ENCODE measurements around the gene DPP6. TPM values are rescaled to one million over a fixed set of nuclear protein-coding genes. Genes with fewer than 3 reads are reported as not detected.

The DPP6 gene
- total RNA-seq, 1 experiment from 2014 or later = not detected

DNA sequence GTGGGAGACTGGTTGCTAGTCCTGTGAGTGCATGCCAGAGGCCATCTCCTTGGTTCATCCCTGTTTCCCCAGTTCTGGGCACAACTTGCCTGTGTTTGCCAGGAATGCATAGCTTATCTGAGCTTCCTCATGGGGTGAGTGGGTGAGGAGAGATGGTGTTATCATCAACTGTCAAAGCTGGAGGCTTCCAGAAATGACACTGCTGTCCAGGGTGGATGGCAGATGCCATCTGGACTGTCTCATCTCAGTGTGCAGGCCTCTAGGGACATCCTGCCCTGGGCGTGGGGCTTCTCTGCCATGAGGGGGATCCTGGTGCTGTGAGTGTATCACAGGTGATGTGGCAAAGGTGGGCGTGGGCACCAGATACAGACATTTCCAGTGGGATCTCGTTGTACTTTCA, 328.6 kb downstream of the DPP6 start:
- ATAC-seq (no peak), DNase-seq (ENCODE audit: low read depth, low spot score) (no peak)
- Histone ChIP-seq H3K9me3 (ENCODE audit: control insufficient read depth, insufficient read depth, low read depth, low read length) (no peaks in the 10 kb centered on the region), H3K27ac (ENCODE audit: low read length) (no peak overlapping the region), H3K36me3 (ENCODE audit: control insufficient read depth, insufficient read depth, low read length) (no peaks in the 10 kb centered on the region), H3K4me1 (ENCODE audit: control insufficient read depth, insufficient read depth, low read length) (no peaks in the 10 kb centered on the region), H3K4me3 (ENCODE audit: low read depth in 2 of 2, low read length in 2 of 2) (no peak overlapping the region), H3K27me3 (ENCODE audit: control insufficient read depth, insufficient read depth, low read length) (no peaks in the 10 kb centered on the region)
- POLR2A ChIA-PET = no interaction called here
- CTCF ChIA-PET = no interaction called here
- intact Hi-C loops (cut with micrococcal nuclease; ENCODE audit: unreplicated experiment) (no loop called here), in situ Hi-C loops (cut with HindIII; ENCODE audit: low pct_unique_long_range_greater_than_20kb, low sequenced_read_pairs) (no loop called here)
- TF ChIP-seq, protein P1, sequence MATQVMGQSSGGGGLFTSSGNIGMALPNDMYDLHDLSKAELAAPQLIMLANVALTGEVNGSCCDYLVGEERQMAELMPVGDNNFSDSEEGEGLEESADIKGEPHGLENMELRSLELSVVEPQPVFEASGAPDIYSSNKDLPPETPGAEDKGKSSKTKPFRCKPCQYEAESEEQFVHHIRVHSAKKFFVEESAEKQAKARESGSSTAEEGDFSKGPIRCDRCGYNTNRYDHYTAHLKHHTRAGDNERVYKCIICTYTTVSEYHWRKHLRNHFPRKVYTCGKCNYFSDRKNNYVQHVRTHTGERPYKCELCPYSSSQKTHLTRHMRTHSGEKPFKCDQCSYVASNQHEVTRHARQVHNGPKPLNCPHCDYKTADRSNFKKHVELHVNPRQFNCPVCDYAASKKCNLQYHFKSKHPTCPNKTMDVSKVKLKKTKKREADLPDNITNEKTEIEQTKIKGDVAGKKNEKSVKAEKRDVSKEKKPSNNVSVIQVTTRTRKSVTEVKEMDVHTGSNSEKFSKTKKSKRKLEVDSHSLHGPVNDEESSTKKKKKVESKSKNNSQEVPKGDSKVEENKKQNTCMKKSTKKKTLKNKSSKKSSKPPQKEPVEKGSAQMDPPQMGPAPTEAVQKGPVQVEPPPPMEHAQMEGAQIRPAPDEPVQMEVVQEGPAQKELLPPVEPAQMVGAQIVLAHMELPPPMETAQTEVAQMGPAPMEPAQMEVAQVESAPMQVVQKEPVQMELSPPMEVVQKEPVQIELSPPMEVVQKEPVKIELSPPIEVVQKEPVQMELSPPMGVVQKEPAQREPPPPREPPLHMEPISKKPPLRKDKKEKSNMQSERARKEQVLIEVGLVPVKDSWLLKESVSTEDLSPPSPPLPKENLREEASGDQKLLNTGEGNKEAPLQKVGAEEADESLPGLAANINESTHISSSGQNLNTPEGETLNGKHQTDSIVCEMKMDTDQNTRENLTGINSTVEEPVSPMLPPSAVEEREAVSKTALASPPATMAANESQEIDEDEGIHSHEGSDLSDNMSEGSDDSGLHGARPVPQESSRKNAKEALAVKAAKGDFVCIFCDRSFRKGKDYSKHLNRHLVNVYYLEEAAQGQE (IDR thresholded peaks at IDR 0.05; ENCODE audit: insufficient read depth in 1 of 2, low read depth in 2 of 2, low read length in 1 of 2) = no peak
- TF ChIP-seq, protein P2, sequence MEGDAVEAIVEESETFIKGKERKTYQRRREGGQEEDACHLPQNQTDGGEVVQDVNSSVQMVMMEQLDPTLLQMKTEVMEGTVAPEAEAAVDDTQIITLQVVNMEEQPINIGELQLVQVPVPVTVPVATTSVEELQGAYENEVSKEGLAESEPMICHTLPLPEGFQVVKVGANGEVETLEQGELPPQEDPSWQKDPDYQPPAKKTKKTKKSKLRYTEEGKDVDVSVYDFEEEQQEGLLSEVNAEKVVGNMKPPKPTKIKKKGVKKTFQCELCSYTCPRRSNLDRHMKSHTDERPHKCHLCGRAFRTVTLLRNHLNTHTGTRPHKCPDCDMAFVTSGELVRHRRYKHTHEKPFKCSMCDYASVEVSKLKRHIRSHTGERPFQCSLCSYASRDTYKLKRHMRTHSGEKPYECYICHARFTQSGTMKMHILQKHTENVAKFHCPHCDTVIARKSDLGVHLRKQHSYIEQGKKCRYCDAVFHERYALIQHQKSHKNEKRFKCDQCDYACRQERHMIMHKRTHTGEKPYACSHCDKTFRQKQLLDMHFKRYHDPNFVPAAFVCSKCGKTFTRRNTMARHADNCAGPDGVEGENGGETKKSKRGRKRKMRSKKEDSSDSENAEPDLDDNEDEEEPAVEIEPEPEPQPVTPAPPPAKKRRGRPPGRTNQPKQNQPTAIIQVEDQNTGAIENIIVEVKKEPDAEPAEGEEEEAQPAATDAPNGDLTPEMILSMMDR (IDR thresholded peaks at IDR 0.05) = no peak
- TF ChIP-seq SIN3A (IDR thresholded peaks at IDR 0.05; ENCODE audit: borderline replicate concordance, insufficient read depth, low read depth, low read length) (no peak), POLR2AphosphoS5 (IDR thresholded peaks at IDR 0.05; ENCODE audit: low read depth, low read length) (no peak), TCF7L2 (IDR thresholded peaks at IDR 0.05; ENCODE audit: low read depth, low read length) (no peak)
- no TSS peak for BruUV-seq (replicated peaks)

DNA sequence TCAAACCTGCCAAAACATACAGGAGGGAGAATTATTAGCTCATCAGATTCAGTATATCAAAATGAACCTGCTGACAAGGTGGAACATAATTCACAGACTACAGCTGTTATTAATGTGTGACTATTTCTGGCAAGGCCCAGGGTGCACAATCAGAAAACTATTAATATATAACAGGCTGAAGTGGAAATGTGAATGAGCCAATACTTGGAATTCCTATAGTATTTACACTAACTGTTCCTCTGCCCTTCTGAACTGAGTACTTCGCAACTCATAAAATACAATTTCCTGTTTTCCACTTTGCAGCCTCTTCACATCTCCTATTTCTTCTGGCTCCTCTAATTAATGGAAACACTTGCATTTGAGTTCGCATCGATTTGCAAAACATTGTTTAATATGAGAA, 330.8 kb downstream of the DPP6 start:
- ChIA-PET CTCF (no interaction called here), POLR2A (no interaction called here)
- no peaks in the 10 kb centered on the region for H3K36me3 ChIP-seq (ENCODE audit: control insufficient read depth, insufficient read depth, low read length)
- no peaks in the 10 kb centered on the region for H3K9me3 ChIP-seq (ENCODE audit: control insufficient read depth, insufficient read depth, low read depth, low read length)
- no peaks in the 10 kb centered on the region for H3K4me1 ChIP-seq (ENCODE audit: control insufficient read depth, insufficient read depth, low read length)
- no peak for ATAC-seq
- H3K27ac ChIP-seq (ENCODE audit: low read length) = no peak overlapping the region
- BruUV-seq (replicated peaks) = no TSS peak
- no peak for DNase-seq (ENCODE audit: low read depth, low spot score)
- H3K4me3 ChIP-seq (ENCODE audit: low read depth in 2 of 2, low read length in 2 of 2) = no peak overlapping the region
- TF ChIP-seq, protein P2 (IDR thresholded peaks at IDR 0.05) = no peak
- TF ChIP-seq TCF7L2 (IDR thresholded peaks at IDR 0.05; ENCODE audit: low read depth, low read length) (no peak), POLR2AphosphoS5 (IDR thresholded peaks at IDR 0.05; ENCODE audit: low read depth, low read length) (no peak), SIN3A (IDR thresholded peaks at IDR 0.05; ENCODE audit: borderline replicate concordance, insufficient read depth, low read depth, low read length) (no peak)
- TF ChIP-seq, protein P1 (IDR thresholded peaks at IDR 0.05; ENCODE audit: insufficient read depth in 1 of 2, low read depth in 2 of 2, low read length in 1 of 2) = no peak
- intact Hi-C loops (cut with micrococcal nuclease; ENCODE audit: unreplicated experiment) (no loop called here), in situ Hi-C loops (cut with HindIII; ENCODE audit: low pct_unique_long_range_greater_than_20kb, low sequenced_read_pairs) (no loop called here)
- H3K27me3 ChIP-seq (ENCODE audit: control insufficient read depth, insufficient read depth, low read length) = no peaks in the 10 kb centered on the region

Data from Panc1 (cell line).